GM21717 (cell line): ENCODE data around the gene CHM.
"Not testable (repeated sequence)": the region's sequence is repeated elsewhere in the genome, so short reads cannot be mapped to it uniquely, and the experiment has no call there.

ENCODE experiments used
- ATAC-seq: cut with Tn5 transposase; IDR thresholded peaks from one replicate; pipeline ENCODE4 v1.9.1; 2021; ENCODE audit warnings: mild to moderate bottlenecking, moderate library complexity; ENCODE audit not compliant: unreplicated experiment

CHM gene

DNA sequence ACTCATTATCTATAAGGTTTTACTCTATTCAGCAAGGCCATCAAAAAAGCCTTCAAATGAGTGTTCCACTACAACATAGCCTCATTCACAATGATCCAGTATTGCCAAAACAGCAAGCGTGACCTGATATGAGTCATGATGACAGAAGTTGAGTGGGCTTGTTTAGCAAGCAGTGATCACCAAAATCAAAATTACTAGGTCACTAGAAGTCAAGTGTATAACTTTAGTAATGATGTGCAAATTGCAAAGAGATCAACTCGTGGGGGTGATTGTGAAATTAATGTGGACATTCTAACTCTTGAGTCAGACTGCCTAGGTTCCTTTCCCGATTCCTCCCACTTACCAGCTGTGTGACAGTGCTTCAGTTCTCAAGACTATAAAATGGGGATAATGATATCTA, 124.5 kb downstream of the CHM start:
- no peak for ATAC-seq

GRCh38 chrX:85916656-85917280, 130.6 kb downstream of the CHM start:
- ATAC-seq, result not testable (repeated sequence)

GRCh38 chrX:85914431-85914830, 132.9 kb downstream of the CHM start:
- ATAC-seq, result no peak

DNA sequence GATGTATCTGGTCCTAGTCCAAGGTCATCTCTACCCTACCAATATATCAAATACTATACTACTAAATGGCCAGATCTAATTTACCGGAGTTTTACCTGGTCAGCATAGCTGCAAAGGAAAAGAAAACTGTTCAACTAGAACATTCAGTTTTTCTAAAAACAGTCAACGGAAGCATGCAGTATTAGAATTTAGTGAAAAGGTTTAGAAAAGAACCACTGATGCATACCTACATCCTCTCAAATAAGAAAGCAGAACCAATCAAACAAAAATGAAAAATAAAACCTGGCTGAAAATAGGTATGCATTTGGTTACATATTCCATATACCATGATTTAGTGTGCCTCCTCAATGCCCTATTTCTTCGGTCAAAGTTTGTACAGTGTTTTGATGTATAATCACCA, 140.0 kb downstream of the CHM start:
- ATAC-seq, result no peak

DNA sequence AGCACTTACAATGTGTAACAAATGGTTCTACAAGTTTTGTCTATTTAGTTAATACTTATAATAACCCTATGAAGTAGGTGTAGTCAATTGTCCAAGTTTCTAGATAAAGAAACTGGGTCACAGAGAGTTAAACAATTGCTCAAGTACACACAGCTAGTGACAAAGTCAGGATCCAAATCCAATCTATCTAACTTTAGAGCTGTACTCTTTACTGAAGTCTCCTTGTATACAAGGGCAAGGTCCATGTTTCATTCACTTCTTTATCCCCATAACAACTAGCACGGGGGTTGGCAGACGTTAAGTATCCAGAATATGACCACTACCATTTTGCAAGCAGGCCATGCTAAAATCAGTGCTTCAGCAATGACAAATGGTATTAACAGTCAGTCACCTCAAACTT, 141.0 kb downstream of the CHM start:
- ATAC-seq, result no peak

- no peak for ATAC-seq
Measured at GRCh38 chrX:85905851-85906250, 141.5 kb downstream of the CHM start.

GRCh38 chrX:85903692-85904471, 143.5 kb downstream of the CHM start:
- ATAC-seq, result no peak

GRCh38 chrX:85897362-85898126, 149.8 kb downstream of the CHM start:
- ATAC-seq, result no peak

DNA sequence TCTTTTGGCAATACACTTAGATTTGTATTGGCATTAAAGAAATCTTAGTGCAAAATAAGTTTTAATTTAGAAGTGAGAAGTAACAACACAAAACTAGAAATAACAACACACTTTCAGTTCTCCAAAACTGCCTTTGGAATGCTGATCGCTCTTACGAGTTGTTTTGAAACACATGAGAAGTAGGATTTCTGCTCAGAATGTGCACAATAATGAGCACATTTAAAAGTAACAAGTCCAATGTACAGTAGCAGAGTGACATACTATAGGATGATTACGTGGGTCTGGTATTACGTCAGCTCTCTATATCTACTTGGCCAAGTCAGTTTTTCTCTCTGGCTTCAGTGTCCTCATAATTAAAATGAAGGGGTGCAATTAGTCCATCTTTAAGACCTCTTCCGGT, 164.8 kb downstream of the CHM start:
- no peak for ATAC-seq

- ATAC-seq, result no peak
Measured at GRCh38 chrX:85870585-85870984, 176.8 kb downstream of the CHM start.

DNA sequence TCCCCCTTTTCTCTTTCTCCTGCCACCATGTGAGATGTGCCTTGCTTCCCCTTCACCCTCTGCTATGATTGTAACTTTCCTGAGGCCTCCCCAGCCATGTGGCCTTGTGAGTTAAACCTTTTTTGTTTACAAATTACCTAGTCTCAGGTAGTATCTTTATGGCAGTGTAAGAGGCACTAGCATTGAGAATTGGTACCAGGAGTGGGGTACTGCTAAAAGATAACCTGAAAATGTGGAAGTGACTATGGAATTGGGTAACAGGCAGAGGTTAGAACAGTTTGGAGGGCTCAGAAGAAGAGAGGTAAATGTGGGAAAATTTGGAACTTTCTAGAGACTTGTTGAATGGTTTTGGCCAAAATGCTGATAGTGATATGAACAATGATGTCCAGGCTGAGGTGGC, 182.0 kb downstream of the CHM start:
- ATAC-seq, result no peak

- no peak for ATAC-seq
Measured at GRCh38 chrX:85859426-85859825, 187.9 kb downstream of the CHM start.

DNA sequence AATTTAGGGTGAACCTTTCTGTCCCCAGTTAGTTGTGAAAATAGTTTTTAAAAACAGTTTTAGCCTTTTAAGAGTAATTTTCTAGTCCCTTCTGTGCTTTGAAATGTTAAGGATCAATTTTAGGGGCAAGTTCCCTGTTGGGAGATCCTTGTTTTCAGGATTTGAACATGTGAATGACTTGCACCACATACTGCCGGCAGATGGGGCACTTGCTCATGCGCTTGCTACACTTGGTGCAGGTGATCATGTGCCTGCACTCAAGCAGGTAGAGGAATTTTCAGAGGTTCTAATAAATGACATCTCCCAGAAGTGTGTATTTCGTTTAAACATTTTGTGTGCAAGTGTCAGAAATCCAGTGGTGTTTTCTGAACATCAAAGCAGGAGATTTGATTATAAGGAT, 195.9 kb downstream of the CHM start:
- no peak for ATAC-seq

- ATAC-seq, result no peak
Measured at GRCh38 chrX:85836868-85837267, 210.5 kb downstream of the CHM start.

DNA sequence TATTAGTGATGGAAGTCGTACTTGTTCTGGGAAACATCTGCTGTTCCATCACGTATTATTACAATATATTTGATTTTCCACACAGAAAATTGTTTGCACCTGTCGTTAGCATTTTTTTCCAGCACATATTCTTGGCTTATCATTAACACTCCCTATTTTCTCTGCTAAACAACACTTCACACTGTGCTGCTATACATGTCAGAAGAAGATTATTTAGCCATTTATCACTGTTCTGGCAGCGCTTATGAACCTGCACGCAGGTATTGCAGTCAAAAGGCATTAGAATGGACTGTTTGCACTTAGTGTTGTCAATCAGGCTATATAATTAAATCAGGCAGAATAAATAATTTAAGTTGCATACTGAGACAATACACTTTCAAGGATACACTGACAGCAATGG, 218.6 kb downstream of the CHM start:
- no peak for ATAC-seq

- ATAC-seq, result no peak
Measured at GRCh38 chrX:85815203-85815751, 232.1 kb downstream of the CHM start.
